EH (cell line): ENCODE results near the gene SORCS2.
A peak's percentile ranks its signal among the peaks of the same experiment; 100 is the strongest.

ENCODE experiments used
- DNase-seq: peaks from one replicate; pipeline ENCODE4 v3.0.0-alpha.2; 2015; ENCODE audit warnings: low read depth

Gene SORCS2

GRCh38 chr4:7393601-7394575 is 201.6 kb downstream of the SORCS2 start:
- DNase-seq, result no peak

- DNase-seq, result no peak
These were observed 202.5 kb downstream of the SORCS2 start for GRCh38 chr4:7394681-7395451.

DNA sequence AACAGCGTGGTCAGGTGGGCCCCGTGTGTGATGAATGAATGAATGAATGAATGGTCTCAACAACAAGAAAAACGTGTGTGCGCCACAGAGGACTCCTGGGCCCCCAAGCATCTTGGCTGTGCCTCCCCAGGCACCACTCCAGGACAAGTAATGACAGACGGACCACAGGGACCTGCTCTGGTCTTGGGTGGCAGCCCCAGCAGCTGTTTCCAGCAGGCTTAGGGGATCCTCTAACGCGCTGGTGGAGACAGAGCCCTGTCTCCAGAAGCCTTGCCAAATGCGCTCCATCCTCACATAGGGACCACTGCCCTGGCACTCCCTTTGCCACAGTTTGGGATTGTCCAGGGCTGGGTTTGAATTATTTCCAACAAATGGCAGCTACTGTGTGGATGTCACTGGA is 203.3 kb downstream of the SORCS2 start:
- DNase-seq, result no peak

- no peak for DNase-seq
These were observed 204.0 kb downstream of the SORCS2 start for GRCh38 chr4:7396186-7396910.

DNA sequence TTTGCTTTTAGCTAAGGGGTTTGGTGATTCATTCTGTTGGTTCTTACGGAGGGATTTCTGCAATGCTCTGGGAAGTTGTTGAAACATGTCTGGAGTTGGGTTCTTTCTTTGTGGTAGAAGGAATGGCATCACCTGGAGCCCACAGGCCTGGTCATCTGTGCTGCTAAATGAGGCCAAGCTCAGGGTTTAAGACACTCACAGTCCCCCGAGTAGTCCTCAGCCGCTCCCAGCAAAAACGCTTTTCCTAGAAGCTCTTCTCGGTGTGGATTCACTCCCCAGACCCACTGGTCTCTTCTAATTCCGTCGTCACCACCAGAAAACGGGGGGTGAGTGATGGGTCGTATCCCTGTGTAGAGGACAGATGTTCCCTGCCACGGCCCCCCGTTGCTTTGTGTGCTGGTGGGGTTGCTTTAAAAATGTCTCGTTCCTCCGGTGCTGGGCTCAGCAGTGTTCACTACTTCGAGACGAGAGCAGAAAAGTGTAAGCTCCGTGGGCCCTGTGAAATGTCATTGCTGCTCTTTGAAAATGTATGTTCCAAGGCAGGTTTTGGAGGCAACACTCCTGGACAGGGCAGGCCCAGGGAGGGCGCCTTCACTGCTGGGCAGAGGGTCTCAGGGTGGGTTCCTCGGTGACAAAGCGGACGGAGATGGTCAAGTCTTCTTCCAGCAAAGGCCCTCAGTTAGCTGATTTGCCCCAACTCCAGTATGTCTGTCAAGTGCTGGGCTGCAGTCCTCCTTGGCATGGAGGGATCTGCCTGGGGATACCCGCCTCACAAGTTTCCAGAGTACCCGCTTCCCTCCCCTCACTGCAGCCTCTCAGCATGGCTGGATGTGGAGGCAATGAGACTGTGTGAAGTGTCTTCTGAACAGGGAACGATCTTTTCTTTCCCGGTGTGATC is 205.1 kb downstream of the SORCS2 start:
- no peak for DNase-seq

GRCh38 chr4:7398104-7398423 is 205.7 kb downstream of the SORCS2 start:
- peak; percentile 21 for DNase-seq

DNA sequence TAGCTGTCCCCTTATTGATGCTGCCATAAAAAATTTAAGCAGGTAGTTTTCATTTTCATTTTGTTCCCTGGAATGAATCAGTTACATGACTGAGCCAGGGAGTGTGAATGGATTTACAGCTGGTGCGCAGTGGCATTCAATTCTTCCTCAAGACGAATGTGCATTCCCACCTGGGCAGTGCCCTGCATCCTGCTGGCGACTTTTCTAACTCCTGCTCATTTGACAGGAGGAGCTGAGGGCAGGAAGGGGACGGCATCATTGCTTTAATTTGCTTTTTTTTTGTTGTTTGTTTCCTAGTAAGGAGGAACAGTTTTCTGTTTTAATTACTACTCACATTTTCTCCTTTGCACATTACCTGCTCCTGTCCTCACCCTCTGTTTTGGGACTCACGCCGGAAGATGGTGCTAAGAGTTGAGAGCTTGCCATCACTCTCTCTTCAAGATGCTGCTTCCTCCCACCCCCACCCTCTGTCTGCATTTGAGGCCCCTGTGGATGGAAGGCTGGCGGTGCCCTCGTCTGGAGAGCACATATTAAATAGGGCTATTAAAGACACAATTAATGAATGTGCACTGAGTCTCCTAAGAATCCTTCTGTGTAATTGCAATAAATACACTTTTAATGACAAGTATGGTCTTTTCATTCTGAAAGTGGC is 206.6 kb downstream of the SORCS2 start:
- DNase-seq, result no peak

- no peak for DNase-seq
These were observed 207.3 kb downstream of the SORCS2 start for GRCh38 chr4:7399440-7400234.

DNA sequence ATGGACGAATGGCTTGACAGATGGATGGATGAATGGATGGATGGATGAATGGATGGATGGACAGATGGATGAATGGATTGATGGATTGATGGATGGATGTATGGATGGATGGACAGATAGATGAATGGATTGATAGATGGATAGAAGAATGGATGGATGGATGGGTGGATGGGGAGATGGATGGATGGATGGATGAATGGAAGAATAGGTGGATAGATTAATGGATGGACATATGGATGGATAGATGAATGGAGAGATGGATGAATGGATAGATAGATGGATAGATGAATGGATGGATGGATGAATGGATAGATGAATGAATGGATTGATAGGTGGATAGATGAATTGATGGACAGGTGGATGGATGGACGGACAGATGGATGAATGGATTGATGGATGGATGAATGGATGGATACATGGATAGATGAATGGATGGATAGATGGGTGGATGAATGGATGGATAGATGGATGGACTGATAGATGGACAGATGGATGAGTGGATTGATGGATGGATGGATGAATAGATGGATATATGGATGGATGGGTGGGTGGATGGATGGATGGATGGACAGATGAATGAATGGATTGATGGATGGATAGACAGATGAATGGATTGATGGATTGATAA is 208.4 kb downstream of the SORCS2 start:
- no peak for DNase-seq

- no peak for DNase-seq
These were observed 210.2 kb downstream of the SORCS2 start for GRCh38 chr4:7402526-7402925.

- no peak for DNase-seq
These were observed 210.7 kb downstream of the SORCS2 start for GRCh38 chr4:7403001-7403400.

DNA sequence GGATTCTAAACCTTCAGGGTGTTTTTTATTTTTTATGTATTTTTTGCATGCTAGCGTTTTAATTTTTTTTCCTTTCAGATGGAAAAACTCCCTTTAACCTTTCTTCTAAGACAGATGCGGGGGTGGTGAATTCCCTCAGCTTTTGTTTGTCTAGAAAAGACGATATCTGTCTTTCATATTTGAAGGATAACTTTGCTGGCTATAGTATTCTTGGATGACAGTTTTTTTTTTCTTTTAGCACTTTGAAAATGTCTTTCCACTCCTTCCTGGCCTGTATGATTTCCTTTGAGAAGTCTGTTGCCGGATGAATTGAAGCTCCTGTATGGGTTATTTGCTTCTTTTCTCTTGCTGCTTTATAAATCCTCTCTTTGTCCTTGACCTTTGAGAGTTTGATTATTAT is 215.8 kb downstream of the SORCS2 start:
- DNase-seq, result no peak

DNA sequence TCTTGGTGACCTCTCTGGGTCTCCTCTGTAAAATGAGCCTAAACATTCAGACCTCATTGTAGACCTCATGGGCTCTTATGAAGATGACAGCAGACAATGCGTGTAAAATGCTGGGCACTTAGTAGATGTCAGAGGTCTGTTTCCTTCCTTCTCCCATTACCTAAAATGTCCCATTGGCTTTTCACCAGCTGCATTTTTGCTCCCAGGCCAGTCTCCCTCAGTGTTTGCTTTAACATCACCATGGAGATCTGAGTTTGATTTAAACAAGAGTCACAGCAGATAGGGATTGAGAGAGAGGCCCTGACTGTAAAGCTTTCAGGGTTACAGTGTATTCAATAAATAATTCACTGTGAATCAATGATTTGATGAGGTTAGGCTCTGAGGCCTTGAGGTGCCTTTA is 218.1 kb downstream of the SORCS2 start:
- no peak for DNase-seq

GRCh38 chr4:7411491-7411890 is 219.2 kb downstream of the SORCS2 start:
- no peak for DNase-seq

DNA sequence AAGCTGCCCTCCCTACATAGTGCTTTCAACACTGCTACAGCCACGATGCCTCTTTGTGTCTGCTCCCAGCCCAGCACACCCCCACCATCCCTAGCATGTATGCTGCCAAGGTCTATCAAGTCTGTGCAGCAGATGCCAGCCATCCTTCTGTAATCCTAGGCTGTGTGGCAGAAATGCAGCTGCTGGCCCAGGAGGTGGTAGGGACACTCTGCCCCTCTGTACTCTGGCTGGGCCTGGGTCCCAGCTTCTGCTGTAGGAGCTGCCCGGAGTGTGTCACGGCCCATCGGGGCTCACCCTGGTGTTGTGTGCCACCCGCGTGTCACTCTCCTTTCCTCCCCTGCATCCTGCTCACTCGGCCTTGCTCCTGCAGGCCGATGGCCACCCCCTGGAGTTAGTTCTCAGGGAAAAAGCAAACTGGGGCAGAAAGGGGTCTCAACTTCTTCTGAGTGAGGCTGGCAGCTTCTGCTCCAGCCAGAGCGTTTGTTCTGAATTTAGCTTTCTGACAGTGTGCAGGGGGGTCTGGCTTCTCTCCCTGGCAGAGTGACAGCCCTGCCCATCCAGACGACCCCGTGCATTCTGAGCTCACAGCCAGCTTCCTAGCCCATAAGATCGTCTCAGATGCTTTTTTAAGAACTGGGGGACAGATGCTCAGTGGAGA is 219.7 kb downstream of the SORCS2 start:
- no peak for DNase-seq

GRCh38 chr4:7412554-7412912 is 220.2 kb downstream of the SORCS2 start:
- DNase-seq, result no peak

- DNase-seq, result no peak
These were observed 221.7 kb downstream of the SORCS2 start for GRCh38 chr4:7414046-7414445.

GRCh38 chr4:7414736-7415510 is 222.6 kb downstream of the SORCS2 start:
- no peak for DNase-seq
